ENCODE data around the gene GULP1. TPM values are rescaled to one million over a fixed set of nuclear protein-coding genes. Genes with fewer than 3 reads are reported as not detected.

The GULP1 gene
- total and polyA plus RNA-seq, 12 donors, result 5.8 to 122 (median 51.5) TPM

DNA sequence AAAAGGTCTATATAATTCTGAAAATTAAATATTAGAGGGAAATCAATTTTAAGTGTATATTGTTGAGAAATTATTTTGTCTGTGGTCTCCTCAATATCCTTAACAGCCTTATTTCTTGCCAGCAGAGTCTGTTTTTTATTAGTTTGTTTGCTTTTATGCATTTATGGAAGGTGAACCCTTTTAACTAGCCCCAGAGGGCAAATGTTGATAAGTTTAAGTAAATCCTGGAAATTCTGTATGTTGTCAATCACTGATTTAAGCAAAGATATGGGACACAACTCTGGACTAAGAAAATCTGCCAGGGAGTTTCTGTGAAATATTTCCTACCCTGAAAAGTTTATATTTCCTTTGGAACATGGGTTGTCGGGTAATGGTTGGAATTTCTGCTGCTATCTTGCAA, 343.0 kb downstream of the GULP1 start:
- Histone ChIP-seq H3K36me3 (replicated peaks in 1 of 2) (no peaks in the 10 kb centered on the region), H3K4me3 (no peak overlapping the region), H3K4me1 (replicated peaks in 1 of 2) (peaks cover 0 to 7% of the 10 kb centered on the region in 2 donors), H3K9me3 (replicated peaks in 1 of 3) (no peaks in the 10 kb centered on the region), H3K27me3 (no peaks in the 10 kb centered on the region), H3K27ac (no peak overlapping the region)
- 86 to 91% (median 90%) methylated on average over 1 of the region's 1 CpG for WGBS, 4 donors
- intact Hi-C loops (cut with DNase I), result no loop called here
- TF ChIP-seq, protein P1, sequence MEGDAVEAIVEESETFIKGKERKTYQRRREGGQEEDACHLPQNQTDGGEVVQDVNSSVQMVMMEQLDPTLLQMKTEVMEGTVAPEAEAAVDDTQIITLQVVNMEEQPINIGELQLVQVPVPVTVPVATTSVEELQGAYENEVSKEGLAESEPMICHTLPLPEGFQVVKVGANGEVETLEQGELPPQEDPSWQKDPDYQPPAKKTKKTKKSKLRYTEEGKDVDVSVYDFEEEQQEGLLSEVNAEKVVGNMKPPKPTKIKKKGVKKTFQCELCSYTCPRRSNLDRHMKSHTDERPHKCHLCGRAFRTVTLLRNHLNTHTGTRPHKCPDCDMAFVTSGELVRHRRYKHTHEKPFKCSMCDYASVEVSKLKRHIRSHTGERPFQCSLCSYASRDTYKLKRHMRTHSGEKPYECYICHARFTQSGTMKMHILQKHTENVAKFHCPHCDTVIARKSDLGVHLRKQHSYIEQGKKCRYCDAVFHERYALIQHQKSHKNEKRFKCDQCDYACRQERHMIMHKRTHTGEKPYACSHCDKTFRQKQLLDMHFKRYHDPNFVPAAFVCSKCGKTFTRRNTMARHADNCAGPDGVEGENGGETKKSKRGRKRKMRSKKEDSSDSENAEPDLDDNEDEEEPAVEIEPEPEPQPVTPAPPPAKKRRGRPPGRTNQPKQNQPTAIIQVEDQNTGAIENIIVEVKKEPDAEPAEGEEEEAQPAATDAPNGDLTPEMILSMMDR (IDR thresholded peaks at IDR 0.05), result no peak
- TF ChIP-seq POLR2A (IDR thresholded peaks at IDR 0.05), result no peak
- DNase-seq, result no peak

MicroRNA genes within 50 kb of the gene (microRNA counts, 767-probe panel; counts per million panel counts)
- 0 counts per million in 2 donors for microRNA hsa-miR-561-3p

Small RNA genes within 50 kb of the gene (microRNA-seq; reads per million reads assigned to microRNA genes)
- 0 reads per million in 3 donors for gene MIR561

Small RNA genes within 50 kb of the gene (small RNA-seq; reads per million reads assigned to genes)
- gene MIR561 (1.3 reads per million in 2 donors), gene RNA5SP114 (0.12 to 0.17 reads per million in 2 donors)

All from adrenal gland (tissue), 12 donors.